DOHH2 (cell line): Measurements from ENCODE around the gene CAMKMT.

Source experiments
- H3F3A ChIP-seq: fragments of 200-600 bp; sonication (generic), shearing (Covaris generic); 2 replicates; pipeline ENCODE4 v1.6.0; 2016; ENCODE audit warnings: antibody characterized with exemption, mild to moderate bottlenecking; ENCODE audit not compliant: control insufficient read depth, insufficient read depth
- H3K27ac ChIP-seq: fragments of 200-600 bp; sonication (generic); 2 replicates; pipeline ENCODE4 v1.5.1; 2014; ENCODE audit warnings: low read depth, mild to moderate bottlenecking, low read length, moderate library complexity
- H3K27me3 ChIP-seq: fragments of 200-600 bp; sonication (generic); 2 replicates; pipeline ENCODE4 v1.6.1; 2014; ENCODE audit warnings: mild to moderate bottlenecking, low read length, mixed read lengths; ENCODE audit not compliant: control insufficient read depth
- H3K36me3 ChIP-seq: fragments of 200-600 bp; sonication (generic); 2 replicates; pipeline ENCODE4 v1.6.1; 2014; ENCODE audit warnings: mild to moderate bottlenecking, low read length, moderate library complexity, mixed read lengths; ENCODE audit not compliant: control insufficient read depth
- H3K4me1 ChIP-seq: fragments of 200-600 bp; sonication (generic); 2 replicates; pipeline ENCODE4 v1.6.1; 2014; ENCODE audit warnings: mild to moderate bottlenecking, low read length, mixed read lengths; ENCODE audit not compliant: control insufficient read depth
- H3K4me2 ChIP-seq: fragments of 200-600 bp; sonication (generic); 2 replicates; pipeline ENCODE4 v1.6.0; 2014; ENCODE audit warnings: mild to moderate bottlenecking, low read length, moderate library complexity
- H3K4me3 ChIP-seq: fragments of 200-600 bp; sonication (generic); 2 replicates; pipeline ENCODE4 v1.5.1; 2014; ENCODE audit warnings: mild to moderate bottlenecking, low read length, mixed read lengths
- H3K79me2 ChIP-seq: fragments of 200-600 bp; sonication (generic); 2 replicates; pipeline ENCODE4 v1.6.1; 2014; ENCODE audit warnings: mild to moderate bottlenecking, low read length, mixed read lengths; ENCODE audit not compliant: control insufficient read depth
- H3K9me2 ChIP-seq: fragments of 200-600 bp; sonication (generic); replicated peaks from 2 replicates; pipeline ENCODE4 v1.6.1; 2014; ENCODE audit warnings: mild to moderate bottlenecking, low read length, mixed read lengths; ENCODE audit not compliant: control insufficient read depth
- H3K9me3 ChIP-seq: fragments of 200-600 bp; sonication (generic); 2 replicates; pipeline ENCODE4 v1.6.1; 2014; ENCODE audit warnings: antibody characterized with exemption, low read length, mixed read lengths; ENCODE audit not compliant: control insufficient read depth, insufficient read depth
- H4K20me1 ChIP-seq: fragments of 200-600 bp; sonication (generic); 2 replicates; pipeline ENCODE4 v1.6.0; 2014; ENCODE audit warnings: low read depth, mild to moderate bottlenecking, antibody characterized with exemption, low read length, moderate library complexity; ENCODE audit not compliant: control insufficient read depth, insufficient read depth
- EZH2phosphoT487 ChIP-seq: fragments of 200-600 bp; sonication (generic); IDR thresholded peaks from 2 replicates; pipeline ENCODE4 v1.6.1; 2017; ENCODE audit warnings: borderline replicate concordance, mild to moderate bottlenecking, antibody characterized with exemption, low read length, moderate library complexity, mixed read lengths
- TF ChIP-seq, protein P1 (sequence below): fragments of 200-600 bp; sonication (generic); IDR thresholded peaks from one replicate; pipeline ENCODE4 v1.5.1; 2014; ENCODE audit warnings: antibody characterized with exemption, mild to moderate bottlenecking, low read depth, low read length; ENCODE audit not compliant: poor library complexity, severe bottlenecking

CAMKMT gene

DNA sequence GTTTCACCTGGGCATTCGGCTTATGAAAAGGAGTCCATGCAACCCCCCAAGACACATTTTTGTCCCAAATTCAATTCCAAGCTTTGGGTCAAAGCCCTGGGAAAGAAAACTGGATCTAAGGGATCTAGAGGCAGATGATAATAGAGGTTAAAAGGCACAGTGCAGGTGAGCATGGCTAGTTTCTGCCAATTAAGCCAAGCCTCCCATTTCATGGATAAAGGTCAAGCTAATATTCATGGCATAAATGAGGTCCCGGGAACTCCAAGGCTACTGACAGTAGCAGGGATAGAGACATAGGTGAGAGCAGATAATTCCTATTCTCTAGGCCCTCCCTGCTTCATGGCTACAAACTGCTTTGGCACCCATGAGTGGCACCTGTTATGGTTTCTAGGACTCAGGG, 83.1 kb downstream of the CAMKMT start:
- Histone ChIP-seq H3K9me3 (no peaks in the 10 kb centered on the region), H3F3A (no peaks in the 10 kb centered on the region), H3K27ac (no peak overlapping the region), H3K36me3 (no peaks in the 10 kb centered on the region), H3K4me3 (no peak overlapping the region), H3K4me2 (no peak overlapping the region), H3K9me2 (no peaks in the 10 kb centered on the region), H3K4me1 (no peaks in the 10 kb centered on the region), H3K27me3 (no peaks in the 10 kb centered on the region), H3K79me2 (no peaks in the 10 kb centered on the region), H4K20me1 (no peaks in the 10 kb centered on the region)
- no peak for TF ChIP-seq EZH2phosphoT487
- TF ChIP-seq, protein P1, sequence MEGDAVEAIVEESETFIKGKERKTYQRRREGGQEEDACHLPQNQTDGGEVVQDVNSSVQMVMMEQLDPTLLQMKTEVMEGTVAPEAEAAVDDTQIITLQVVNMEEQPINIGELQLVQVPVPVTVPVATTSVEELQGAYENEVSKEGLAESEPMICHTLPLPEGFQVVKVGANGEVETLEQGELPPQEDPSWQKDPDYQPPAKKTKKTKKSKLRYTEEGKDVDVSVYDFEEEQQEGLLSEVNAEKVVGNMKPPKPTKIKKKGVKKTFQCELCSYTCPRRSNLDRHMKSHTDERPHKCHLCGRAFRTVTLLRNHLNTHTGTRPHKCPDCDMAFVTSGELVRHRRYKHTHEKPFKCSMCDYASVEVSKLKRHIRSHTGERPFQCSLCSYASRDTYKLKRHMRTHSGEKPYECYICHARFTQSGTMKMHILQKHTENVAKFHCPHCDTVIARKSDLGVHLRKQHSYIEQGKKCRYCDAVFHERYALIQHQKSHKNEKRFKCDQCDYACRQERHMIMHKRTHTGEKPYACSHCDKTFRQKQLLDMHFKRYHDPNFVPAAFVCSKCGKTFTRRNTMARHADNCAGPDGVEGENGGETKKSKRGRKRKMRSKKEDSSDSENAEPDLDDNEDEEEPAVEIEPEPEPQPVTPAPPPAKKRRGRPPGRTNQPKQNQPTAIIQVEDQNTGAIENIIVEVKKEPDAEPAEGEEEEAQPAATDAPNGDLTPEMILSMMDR = no peak

DNA sequence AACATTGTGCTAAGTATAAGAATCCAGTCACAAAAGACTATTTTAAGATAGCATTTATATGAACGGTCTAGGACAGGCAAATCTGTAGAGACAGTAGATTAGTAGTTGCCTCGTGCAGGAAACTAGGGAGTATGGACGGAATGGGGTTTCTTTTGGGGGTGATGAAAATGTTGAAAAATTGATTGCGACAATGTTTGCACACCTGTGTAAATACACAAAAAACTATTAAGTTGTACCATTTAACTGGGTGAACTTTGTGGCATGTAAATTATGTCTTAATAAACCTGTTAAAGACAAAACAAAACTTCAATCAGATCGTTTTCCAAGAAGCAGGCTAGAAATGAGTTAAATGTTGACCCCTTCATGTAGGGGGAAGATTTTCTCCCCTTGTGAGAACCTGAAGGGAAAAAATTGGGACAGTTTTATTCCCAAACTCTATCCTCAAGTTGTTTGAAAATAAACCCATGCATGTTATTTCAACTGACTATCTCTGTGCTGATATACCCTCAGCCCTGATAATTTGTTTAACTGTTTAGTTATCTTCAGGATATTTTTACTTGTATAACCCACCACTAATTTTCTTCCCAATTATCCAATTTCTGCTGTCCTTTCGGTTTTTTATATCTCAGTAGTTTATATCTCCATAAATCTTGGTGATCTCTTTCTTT, 87.2 kb downstream of the CAMKMT start:
- no peaks in the 10 kb centered on the region for H3K27me3 ChIP-seq
- no peaks in the 10 kb centered on the region for H3K9me3 ChIP-seq
- no peak overlapping the region for H3K4me2 ChIP-seq
- H3K27ac ChIP-seq = no peak overlapping the region
- H3K4me3 ChIP-seq = no peak overlapping the region
- H4K20me1 ChIP-seq = no peaks in the 10 kb centered on the region
- TF ChIP-seq, protein P1 = no peak
- TF ChIP-seq EZH2phosphoT487 = no peak
- H3K4me1 ChIP-seq = no peaks in the 10 kb centered on the region
- H3F3A ChIP-seq = no peaks in the 10 kb centered on the region
- no peaks in the 10 kb centered on the region for H3K79me2 ChIP-seq
- no peaks in the 10 kb centered on the region for H3K9me2 ChIP-seq
- no peaks in the 10 kb centered on the region for H3K36me3 ChIP-seq

DNA sequence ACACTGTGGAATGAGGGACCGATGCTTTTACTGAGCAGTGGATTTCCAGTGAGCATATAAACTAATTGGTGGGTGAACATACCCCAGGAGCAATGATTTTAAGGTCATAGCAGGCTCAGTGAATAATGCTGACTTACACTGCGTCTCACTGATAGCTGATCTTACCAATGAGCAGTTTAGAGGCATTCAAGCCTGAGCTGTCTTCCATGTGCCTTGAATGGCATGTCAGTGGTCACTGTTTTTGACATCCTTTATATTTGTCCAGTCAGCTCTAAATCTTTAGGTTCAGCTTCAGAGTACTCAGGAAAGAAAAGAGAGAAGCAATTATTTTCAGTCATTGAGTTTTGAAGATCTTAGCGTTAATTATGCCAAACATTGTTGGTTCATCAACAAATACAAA, 88.3 kb downstream of the CAMKMT start:
- Histone ChIP-seq H3K4me3 (no peak overlapping the region), H3K79me2 (no peaks in the 10 kb centered on the region), H3K4me2 (no peak overlapping the region), H3K9me3 (no peaks in the 10 kb centered on the region), H3K27me3 (no peaks in the 10 kb centered on the region), H4K20me1 (no peaks in the 10 kb centered on the region), H3K36me3 (no peaks in the 10 kb centered on the region), H3F3A (no peaks in the 10 kb centered on the region), H3K27ac (no peak overlapping the region), H3K9me2 (no peaks in the 10 kb centered on the region), H3K4me1 (no peaks in the 10 kb centered on the region)
- no peak for TF ChIP-seq EZH2phosphoT487
- TF ChIP-seq, protein P1 = no peak
